Small intestine (tissue), 7 donors: Measurements from ENCODE around the gene ZNF528. TPM values are rescaled to one million over a fixed set of nuclear protein-coding genes. Genes with fewer than 3 reads are reported as not detected.

Experiments
- DNase-seq, 2 donors: peaks; one replicate each; pipeline versions ENCODE4 v3.0.0 to v3.0.0-alpha.2; 2013
- FAIRE-seq: peaks from 2 replicates; lab custom pipeline; 2012; peaks lifted over from hg19 to GRCh38; lab: Jason Lieb, UNC
- H3K27ac ChIP-seq, 3 donors: one replicate each; pipeline ENCODE4 v1.5.1; 2013; ENCODE audit warnings: low read length in 2 of 3, mild to moderate bottlenecking in 2 of 3, control low read depth in 1 of 3, inconsistent platforms in 1 of 3, low read depth in 1 of 3, moderate library complexity in 1 of 3
- H3K27me3 ChIP-seq, 3 donors: one replicate each; pipeline ENCODE4 v1.6.1; 2013; ENCODE audit warnings: low read length in 3 of 3, inconsistent platforms in 1 of 3; ENCODE audit not compliant: control insufficient read depth in 3 of 3, insufficient read depth in 3 of 3
- H3K36me3 ChIP-seq, 3 donors: one replicate each; pipeline ENCODE4 v1.6.1; 2013; ENCODE audit warnings: low read length in 3 of 3, inconsistent platforms in 1 of 3, low read depth in 1 of 3, mild to moderate bottlenecking in 1 of 3, moderate library complexity in 1 of 3; ENCODE audit not compliant: control insufficient read depth in 3 of 3, insufficient read depth in 2 of 3
- H3K4me1 ChIP-seq, 3 donors: one replicate each; pipeline ENCODE4 v1.6.1; 2013; ENCODE audit warnings: low read length in 2 of 3, inconsistent platforms in 1 of 3, low read depth in 1 of 3, mild to moderate bottlenecking in 1 of 3, moderate library complexity in 1 of 3; ENCODE audit not compliant: control insufficient read depth in 3 of 3, insufficient read depth in 2 of 3
- H3K4me3 ChIP-seq, 3 donors: one replicate each; pipeline ENCODE4 v1.5.1; 2013; ENCODE audit warnings: low read length in 3 of 3, control low read depth in 1 of 3, inconsistent platforms in 1 of 3, low read depth in 1 of 3, mild to moderate bottlenecking in 1 of 3, moderate library complexity in 1 of 3
- H3K9me3 ChIP-seq, 2 donors: one replicate each; pipeline ENCODE4 v1.6.1; 2013; ENCODE audit warnings: low read depth in 1 of 2, low read length in 1 of 2; ENCODE audit not compliant: control insufficient read depth in 2 of 2, insufficient read depth in 1 of 2
- whole genome bisulfite sequencing, 3 donors: extraction: QIAGEN DNeasy Blood & Tissue Kit; methylation state at CpG; one replicate each; pipeline ENCODE4 v1.1.7; 2013; 5-methylcytosine and 5-hydroxymethylcytosine counted together
- polyA plus RNA-seq, 4 donors: library from polyadenylated mRNA; stranded (reverse) in 3 of 4; unstranded in 1 of 4; fragments of 200-250 nt in 3 of 4; fragments of 120-200 nt in 1 of 4; gene quantifications; one replicate each; pipeline versions ENCODE4 v1.2.1 to v1.2.3, GENCODE V29; 2013
- donor health status: healthy with polysubstance abuse.
- donor health status: control.
- donor health status: control.
- donor health status: Bipolar disorder and iron deficiency.
- donor health status: healthy.

ZNF528 gene
- polyA plus RNA-seq, 4 donors, result 4.8 to 35.2 (median 5.9) TPM

GRCh38 chr19:52410276-52410675 is 12.6 kb downstream of the ZNF528 start:
- Histone ChIP-seq H3K27ac (no peak overlapping the region), H3K4me1 (no peaks in the 10 kb centered on the region), H3K9me3 (peaks cover 3 to 73% of the 10 kb centered on the region in 2 donors), H3K36me3 (peaks cover 23 to 49% (median 28%) of the 10 kb centered on the region in 3 donors), H3K4me3 (no peak overlapping the region), H3K27me3 (no peaks in the 10 kb centered on the region)
- WGBS, 3 donors, result 89 to 97% (median 97%) methylated on average over 6 of the region's 6 CpGs
- DNase-seq (no peak), FAIRE-seq (no peak)

- DNase-seq (no peak), FAIRE-seq (no peak)
- no peak overlapping the region for H3K27ac ChIP-seq
- H3K9me3 ChIP-seq, result peaks cover 4 to 81% of the 10 kb centered on the region in 2 donors
- WGBS, 3 donors, result 93 to 95% (median 93%) methylated on average over 5 of the region's 5 CpGs
- H3K27me3 ChIP-seq, result no peaks in the 10 kb centered on the region
- H3K4me1 ChIP-seq, result no peaks in the 10 kb centered on the region
- H3K4me3 ChIP-seq, result no peak overlapping the region
- peaks cover 0 to 10% (median 0%) of the 10 kb centered on the region in 3 donors for H3K36me3 ChIP-seq
Measured at GRCh38 chr19:52415711-52416110, 18.1 kb downstream of the ZNF528 start.

GRCh38 chr19:52428937-52429336 is 31.3 kb downstream of the ZNF528 start, which contains the start of gene ZNF534:
Gene ZNF534 (plus strand): TSS chr19:52429148. CDS start chr19:52431475, 2,327 bp downstream.
- 65 to 66% (median 65%) methylated on average over 27 of the region's 27 CpGs for WGBS, 3 donors
- FAIRE-seq, result no peak
- no peak within 1 kb of the TSS for H3K4me3 ChIP-seq

GRCh38 chr19:52442179-52442578 is 44.5 kb downstream of the ZNF528 start:
- Histone ChIP-seq H3K27me3 (no peaks in the 10 kb centered on the region), H3K4me1 (no peaks in the 10 kb centered on the region), H3K4me3 (no peak overlapping the region), H3K27ac (no peak overlapping the region), H3K36me3 (no peaks in the 10 kb centered on the region), H3K9me3 (peaks cover 2 to 37% of the 10 kb centered on the region in 2 donors)
- WGBS, 3 donors, result 65 to 83% (median 78%) methylated on average over 3 of the region's 3 CpGs
- no peak for FAIRE-seq
- DNase-seq, result no peak

More at GRCh38 chr19:52428937-52429336, 31.3 kb downstream of the ZNF528 start, which contains the start of gene ZNF534:
- no peak for DNase-seq
- peaks cover 0 to 62% of the 10 kb centered on the region in 2 donors for H3K9me3 ChIP-seq
- H3K4me1 ChIP-seq, result no peaks in the 10 kb centered on the region
- no peaks in the 10 kb centered on the region for H3K36me3 ChIP-seq
- H3K27ac ChIP-seq, result no peak within 1 kb of the TSS
- H3K27me3 ChIP-seq, result no peaks in the 10 kb centered on the region

GRCh38 chr19:52444506-52444905 is 46.9 kb downstream of the ZNF528 start:
- H3K4me3 ChIP-seq, result no peak overlapping the region
- 38 to 44% (median 38%) methylated on average over 2 of the region's 2 CpGs for WGBS, 3 donors
- no peaks in the 10 kb centered on the region for H3K4me1 ChIP-seq
- no peaks in the 10 kb centered on the region for H3K36me3 ChIP-seq
- FAIRE-seq (no peak), DNase-seq (no peak)
- no peak overlapping the region for H3K27ac ChIP-seq
- H3K27me3 ChIP-seq, result no peaks in the 10 kb centered on the region
- H3K9me3 ChIP-seq, result peaks cover 2 to 27% of the 10 kb centered on the region in 2 donors

- FAIRE-seq, result no peak
- WGBS, 3 donors, result 34 to 64% (median 53%) methylated on average over 37 to 41 of the region's 41 CpGs
- H3K9me3 ChIP-seq, result peaks cover 4 to 54% of the 10 kb centered on the region in 2 donors
Measured at GRCh38 chr19:52451241-52451640, 53.6 kb downstream of the ZNF528 start.

GRCh38 chr19:52453324-52454094 is 55.9 kb downstream of the ZNF528 start, which contains the start of gene ZNF578:
Gene ZNF578 (plus strand): TSS chr19:52453553. CDS start chr19:52501846, 48,293 bp downstream.
- DNase-seq (peak; percentile 37 to 90), FAIRE-seq (no peak)
- H3K36me3 ChIP-seq, result peaks cover 0 to 12% (median 0%) of the 10 kb centered on the region in 3 donors
- peak within 1 kb of the TSS; percentile 30 to 71 (median 38) for H3K4me3 ChIP-seq
- WGBS, 3 donors, result 3 to 16% (median 11%) methylated on average over 48 of the region's 48 CpGs
- H3K4me1 ChIP-seq, result peaks cover 0 to 2% (median 0%) of the 10 kb centered on the region in 3 donors
- peaks cover 0 to 5% (median 5%) of the 10 kb centered on the region in 3 donors for H3K27me3 ChIP-seq
- H3K9me3 ChIP-seq, result peaks cover 6 to 65% of the 10 kb centered on the region in 2 donors
- H3K27ac ChIP-seq, result peak within 1 kb of the TSS in 2 of 3 donors; percentile 22 to 60

More at GRCh38 chr19:52451241-52451640, 53.6 kb downstream of the ZNF528 start:
- Histone ChIP-seq H3K36me3 (no peaks in the 10 kb centered on the region), H3K4me3 (no peak overlapping the region), H3K27ac (no peak overlapping the region), H3K4me1 (peaks cover 0 to 2% (median 0%) of the 10 kb centered on the region in 3 donors), H3K27me3 (peaks cover 0 to 5% (median 5%) of the 10 kb centered on the region in 3 donors)
- no peak for DNase-seq

GRCh38 chr19:52464798-52465470 is 67.3 kb downstream of the ZNF528 start:
- H3K9me3 ChIP-seq, result peaks cover under 1 to 54% of the 10 kb centered on the region in 2 donors
- 87 to 89% (median 88%) methylated on average over 14 of the region's 14 CpGs for WGBS, 3 donors
- H3K4me1 ChIP-seq, result no peaks in the 10 kb centered on the region
- no peak overlapping the region for H3K27ac ChIP-seq
- H3K36me3 ChIP-seq, result no peaks in the 10 kb centered on the region
- no peak for FAIRE-seq
- no peak for DNase-seq
- H3K27me3 ChIP-seq, result no peaks in the 10 kb centered on the region
- H3K4me3 ChIP-seq, result no peak overlapping the region
